ENCODE data around the gene AMPH.
"Not testable (repeated sequence)": the region's sequence is repeated elsewhere in the genome, so short reads cannot be mapped to it uniquely, and the experiment has no call there.

DNA sequence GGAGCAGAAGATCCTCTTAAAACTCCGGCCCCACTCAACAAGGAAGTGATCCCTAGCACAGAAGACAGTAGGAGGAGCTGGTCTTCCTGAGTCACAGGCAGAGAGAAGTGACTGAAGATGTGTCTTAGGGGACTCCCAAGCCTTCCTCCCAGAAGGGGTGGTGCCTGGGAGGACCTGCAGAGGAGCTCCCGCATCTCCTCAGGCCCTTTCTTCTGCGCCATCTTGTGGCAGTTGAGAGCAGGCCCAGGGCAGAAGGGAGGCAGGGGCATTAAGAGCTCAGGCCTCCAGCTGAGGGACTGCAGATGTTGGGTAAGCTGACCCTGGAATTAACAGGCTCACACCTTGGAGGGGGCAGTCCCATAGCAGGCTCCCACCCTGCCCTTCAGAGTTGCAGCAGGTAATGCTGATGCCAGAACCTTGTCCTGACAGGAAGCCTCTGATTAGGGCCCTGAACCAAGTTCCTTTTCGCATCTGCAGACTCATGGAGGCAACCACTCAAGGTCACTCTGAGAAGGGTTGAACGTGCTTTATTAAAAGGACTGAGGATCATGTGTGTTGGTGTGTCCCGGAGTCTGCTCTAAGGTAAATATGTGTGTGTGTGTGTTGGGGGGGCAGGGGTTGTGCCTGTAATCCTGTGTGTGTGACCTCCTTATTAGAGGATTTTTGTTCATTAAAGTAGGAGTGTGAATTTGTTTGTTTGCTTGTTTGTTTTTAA, 281.1 kb downstream of the AMPH start:
- TF ChIP-seq, protein P1, sequence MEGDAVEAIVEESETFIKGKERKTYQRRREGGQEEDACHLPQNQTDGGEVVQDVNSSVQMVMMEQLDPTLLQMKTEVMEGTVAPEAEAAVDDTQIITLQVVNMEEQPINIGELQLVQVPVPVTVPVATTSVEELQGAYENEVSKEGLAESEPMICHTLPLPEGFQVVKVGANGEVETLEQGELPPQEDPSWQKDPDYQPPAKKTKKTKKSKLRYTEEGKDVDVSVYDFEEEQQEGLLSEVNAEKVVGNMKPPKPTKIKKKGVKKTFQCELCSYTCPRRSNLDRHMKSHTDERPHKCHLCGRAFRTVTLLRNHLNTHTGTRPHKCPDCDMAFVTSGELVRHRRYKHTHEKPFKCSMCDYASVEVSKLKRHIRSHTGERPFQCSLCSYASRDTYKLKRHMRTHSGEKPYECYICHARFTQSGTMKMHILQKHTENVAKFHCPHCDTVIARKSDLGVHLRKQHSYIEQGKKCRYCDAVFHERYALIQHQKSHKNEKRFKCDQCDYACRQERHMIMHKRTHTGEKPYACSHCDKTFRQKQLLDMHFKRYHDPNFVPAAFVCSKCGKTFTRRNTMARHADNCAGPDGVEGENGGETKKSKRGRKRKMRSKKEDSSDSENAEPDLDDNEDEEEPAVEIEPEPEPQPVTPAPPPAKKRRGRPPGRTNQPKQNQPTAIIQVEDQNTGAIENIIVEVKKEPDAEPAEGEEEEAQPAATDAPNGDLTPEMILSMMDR (IDR thresholded peaks at IDR 0.05): not testable (repeated sequence)
- TF ChIP-seq POLR2A (IDR thresholded peaks at IDR 0.05): not testable (repeated sequence)

All from gastroesophageal sphincter (tissue), 3 donors.